GM10266 (cell line): Measurements from ENCODE around the gene THSD4.

Experiments
- DNase-seq: peaks from one replicate; pipeline ENCODE4 v3.0.0; 2012; ENCODE audit errors: extremely low spot score
- CTCF ChIP-seq: IDR thresholded peaks from 2 replicates; pipeline ENCODE4 v1.5.1; 2012; ENCODE audit warnings: mild to moderate bottlenecking, low read depth; ENCODE audit not compliant: control insufficient read depth, insufficient read depth; ENCODE audit errors: missing control alignments

THSD4 gene

DNA sequence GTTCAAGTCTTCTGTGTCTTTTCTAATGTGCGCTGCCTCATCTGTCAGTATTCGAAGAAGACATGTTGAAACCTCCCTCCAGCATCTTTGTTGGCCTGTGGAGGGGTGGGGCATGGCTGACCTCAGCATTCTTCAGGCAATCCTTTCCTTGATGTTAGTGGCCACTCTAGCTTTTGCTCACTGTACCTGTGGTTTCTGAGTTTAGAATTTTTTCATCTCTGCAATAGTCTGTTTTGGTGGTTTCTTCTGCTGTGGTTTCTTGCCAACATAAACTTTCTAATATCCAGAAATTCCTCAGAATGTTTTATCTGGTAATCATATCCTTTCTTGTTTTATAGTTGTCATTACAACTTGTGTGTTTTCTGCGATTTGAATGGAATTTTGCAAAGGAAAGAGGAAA lies 443.8 kb downstream of the THSD4 start:
- DNase-seq: no peak
- TF ChIP-seq CTCF: no peak

DNA sequence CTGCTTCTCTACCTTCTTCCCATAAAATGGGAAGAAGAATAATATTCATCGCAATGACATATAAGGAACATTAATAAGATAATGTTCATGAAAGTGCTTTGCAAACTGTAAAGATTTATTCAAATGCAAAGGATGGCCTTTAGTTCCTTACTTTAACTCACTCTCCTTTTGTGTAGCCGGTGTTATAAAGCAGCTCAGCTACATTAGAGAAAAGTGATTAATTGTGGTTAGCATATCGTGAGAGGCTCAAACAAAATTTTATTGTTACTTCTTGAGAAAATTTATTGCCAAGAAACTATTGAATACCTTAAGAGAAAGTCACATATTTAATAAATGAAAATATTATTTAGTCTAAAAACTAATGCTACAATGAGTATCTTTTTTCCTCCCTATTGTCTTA lies 444.3 kb downstream of the THSD4 start:
- DNase-seq: no peak
- TF ChIP-seq CTCF: no peak

GRCh38 chr15:71562251-71562650 lies 447.0 kb downstream of the THSD4 start:
- no peak for TF ChIP-seq CTCF
- DNase-seq: no peak

DNA sequence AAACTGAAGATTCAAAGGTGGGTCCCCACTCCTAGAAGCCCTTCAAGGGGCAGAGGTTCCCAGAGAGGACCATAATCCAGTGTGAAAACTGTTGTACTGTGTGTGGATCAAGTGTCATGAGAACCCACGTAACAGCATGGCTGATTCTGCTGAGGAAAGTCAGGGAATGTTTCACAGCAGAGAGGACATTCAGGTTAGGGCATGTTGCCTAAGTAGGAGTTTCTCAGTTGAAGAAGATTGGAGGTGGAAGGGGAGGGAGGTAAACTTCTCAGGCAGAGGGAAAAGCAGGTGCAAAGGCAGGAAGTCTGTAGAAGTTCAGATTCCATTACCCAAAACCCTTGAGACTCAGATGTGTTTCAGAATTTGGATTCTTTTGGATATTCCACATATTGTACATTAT lies 448.9 kb downstream of the THSD4 start:
- DNase-seq: no peak
- TF ChIP-seq CTCF: no peak

- no peak for TF ChIP-seq CTCF
- DNase-seq: no peak
Observed at GRCh38 chr15:71565006-71565405, 449.7 kb downstream of the THSD4 start.

DNA sequence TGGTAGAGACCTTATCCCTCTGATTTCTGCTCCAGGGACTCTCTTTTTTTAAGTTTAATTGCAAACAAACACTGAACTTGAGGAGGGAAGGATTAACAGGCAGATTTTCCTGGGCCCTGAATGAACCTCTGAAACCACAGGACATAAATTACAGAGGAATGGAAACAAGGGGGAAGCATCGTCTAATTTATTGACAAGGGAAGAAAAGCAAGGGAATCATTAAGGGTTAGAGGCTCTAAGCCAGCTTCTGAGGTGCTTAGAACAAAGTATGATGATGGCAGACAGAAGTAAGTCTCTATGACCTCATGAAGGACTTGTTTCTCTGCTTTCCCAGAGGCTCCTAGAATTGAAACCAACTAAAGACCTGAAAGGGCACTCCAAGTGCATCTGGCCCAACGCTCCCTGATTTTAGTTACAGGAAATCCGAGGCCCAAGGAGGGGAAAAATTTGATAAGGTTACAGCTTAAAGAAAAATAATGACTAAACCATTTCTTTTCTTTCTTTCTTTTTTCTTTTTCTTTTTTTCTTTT lies 450.4 kb downstream of the THSD4 start:
- DNase-seq: no peak
- TF ChIP-seq CTCF: no peak

GRCh38 chr15:71566226-71566625 lies 451.0 kb downstream of the THSD4 start:
- TF ChIP-seq CTCF: no peak
- DNase-seq: no peak
